Neuronal stem cell (in vitro differentiated cells): ENCODE data around the gene SVIP.

Experiments
- DNase-seq: peaks from one replicate; pipeline ENCODE4 v3.0.0-alpha.2; 2013; ENCODE audit warnings: low spot score
- H2AFZ ChIP-seq: one replicate; pipeline ENCODE4 v1.6.1; 2013; ENCODE audit warnings: mild to moderate bottlenecking, low read length, inconsistent platforms
- H2AK5ac ChIP-seq: 2 replicates; pipeline ENCODE4 v1.6.1; 2013; ENCODE audit warnings: low read depth, mild to moderate bottlenecking, inconsistent platforms, low read length, moderate library complexity, mixed read lengths
- H2BK120ac ChIP-seq: 2 replicates; pipeline ENCODE4 v1.6.1; 2013; ENCODE audit warnings: low read depth, mild to moderate bottlenecking, inconsistent platforms, low read length, moderate library complexity, mixed read lengths
- H2BK12ac ChIP-seq: one replicate; pipeline ENCODE4 v1.6.1; 2013; ENCODE audit warnings: low read length, inconsistent platforms
- H2BK15ac ChIP-seq: 2 replicates; pipeline ENCODE4 v1.6.1; 2013; ENCODE audit warnings: mild to moderate bottlenecking, low read length, inconsistent platforms, mixed read lengths
- H2BK5ac ChIP-seq: one replicate; pipeline ENCODE4 v1.6.1; 2013; ENCODE audit warnings: inconsistent platforms, mild to moderate bottlenecking, low read length, moderate library complexity
- H3K14ac ChIP-seq: one replicate; pipeline ENCODE4 v1.6.1; 2013; ENCODE audit warnings: low read length, inconsistent platforms
- H3K18ac ChIP-seq: 2 replicates; pipeline ENCODE4 v1.6.1; 2013; ENCODE audit warnings: low read length, inconsistent platforms
- H3K23ac ChIP-seq: 2 replicates; pipeline ENCODE4 v1.6.1; 2013; ENCODE audit warnings: low read depth, mild to moderate bottlenecking, mixed read lengths, low read length, inconsistent platforms; ENCODE audit not compliant: poor library complexity
- H3K27ac ChIP-seq: replicated peaks from 3 replicates; pipeline ENCODE4 v1.5.1; 2013; ENCODE audit warnings: low read length, inconsistent platforms
- H3K27me3 ChIP-seq, 3 experiments: 2 replicates each; pipeline ENCODE4 v1.6.1; 2013; ENCODE audit warnings: low read length in 3 of 3, mild to moderate bottlenecking in 2 of 3, inconsistent platforms in 1 of 3, low read depth in 1 of 3, mixed read lengths in 1 of 3, moderate library complexity in 1 of 3; ENCODE audit not compliant: control insufficient read depth in 3 of 3, insufficient read depth in 3 of 3
- H3K36me3 ChIP-seq, 2 donors: replicated peaks in 1 of 2; 2 replicates each; pipeline ENCODE4 v1.6.1; 2013; ENCODE audit warnings: low read length in 2 of 2; ENCODE audit not compliant: control insufficient read depth in 2 of 2, insufficient read depth in 2 of 2
- H3K4ac ChIP-seq: 2 replicates; pipeline ENCODE4 v1.6.1; 2013; ENCODE audit warnings: inconsistent platforms, mild to moderate bottlenecking, low read length, moderate library complexity
- H3K4me1 ChIP-seq, 2 donors: 1 replicate in 1 of 2; 2 replicates in 1 of 2; pipeline ENCODE4 v1.6.1; 2013; ENCODE audit warnings: low read length in 2 of 2, low read depth in 1 of 2; ENCODE audit not compliant: control insufficient read depth in 2 of 2, insufficient read depth in 1 of 2
- H3K4me2 ChIP-seq: one replicate; pipeline ENCODE4 v1.6.1; 2013; ENCODE audit warnings: mild to moderate bottlenecking, low read length, inconsistent platforms; ENCODE audit not compliant: insufficient read depth, poor library complexity, severe bottlenecking
- H3K4me3 ChIP-seq, 2 donors: 2 replicates each; pipeline ENCODE4 v1.5.1; 2013; ENCODE audit warnings: low read length in 2 of 2, mild to moderate bottlenecking in 2 of 2, inconsistent platforms in 1 of 2, moderate library complexity in 1 of 2
- H3K79me1 ChIP-seq: one replicate; pipeline ENCODE4 v1.6.1; 2013; ENCODE audit warnings: low read depth, mild to moderate bottlenecking, inconsistent platforms, low read length, moderate library complexity
- H3K9ac ChIP-seq: one replicate; pipeline ENCODE4 v1.6.1; 2013; ENCODE audit warnings: mild to moderate bottlenecking, low read depth, low read length, inconsistent platforms; ENCODE audit not compliant: poor library complexity
- H3K9me3 ChIP-seq, 2 donors: replicated peaks in 1 of 2; 2 replicates each; pipeline versions ENCODE3 to v1.6.1; 2013; ENCODE audit warnings: low read length in 2 of 2, mild to moderate bottlenecking in 2 of 2, inconsistent platforms in 1 of 2, low read depth in 1 of 2, mixed read lengths in 1 of 2, moderate library complexity in 1 of 2; ENCODE audit not compliant: control insufficient read depth in 2 of 2, insufficient read depth in 1 of 2
- H4K8ac ChIP-seq: one replicate; pipeline ENCODE4 v1.6.1; 2013; ENCODE audit warnings: low read depth, mild to moderate bottlenecking, inconsistent platforms, low read length, moderate library complexity
- H4K91ac ChIP-seq: one replicate; pipeline ENCODE4 v1.6.1; 2013; ENCODE audit warnings: low read length, low read depth, mild to moderate bottlenecking, inconsistent platforms; ENCODE audit not compliant: poor library complexity
- WGBS, 2 donors: extraction: QIAGEN DNeasy Blood & Tissue Kit; methylation state at CpG; one replicate each; pipeline ENCODE4 v1.1.7; 2013; ENCODE audit warnings: missing lambda C conversion rate in 2 of 2, mixed read lengths in 1 of 2; ENCODE audit not compliant: insufficient read length in 2 of 2, insufficient replicate concordance in 1 of 2; ENCODE audit errors: extremely low coverage in 2 of 2; 5-methylcytosine and 5-hydroxymethylcytosine counted together

Gene SVIP

DNA sequence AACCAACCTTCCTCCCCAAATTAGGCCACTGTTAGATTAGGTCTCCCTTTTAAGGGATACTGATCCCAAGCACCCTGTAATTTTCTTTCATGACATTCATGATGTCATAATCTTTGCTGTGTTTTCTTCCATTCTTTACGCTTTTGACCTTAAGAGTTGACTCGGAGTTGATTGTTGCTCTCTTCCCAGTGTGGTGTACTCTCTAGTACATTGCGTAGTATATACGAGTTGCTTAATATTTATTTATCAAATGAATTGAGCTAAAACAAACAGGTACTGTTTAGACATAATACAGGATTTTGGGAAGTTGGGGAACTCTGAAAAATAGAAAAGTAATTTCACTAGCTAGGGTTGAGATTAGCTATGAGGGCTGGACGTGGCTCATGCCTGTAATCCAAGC, 49.8 kb downstream of the SVIP start:
- no peak overlapping the region for H2AFZ ChIP-seq
- H4K91ac ChIP-seq, result no peak overlapping the region
- no peak overlapping the region for H3K4ac ChIP-seq
- no peak overlapping the region for H2BK5ac ChIP-seq
- H3K18ac ChIP-seq, result no peak overlapping the region
- no peak overlapping the region for H4K8ac ChIP-seq
- H3K27ac ChIP-seq, result no peak overlapping the region
- H2BK120ac ChIP-seq, result no peak overlapping the region
- H3K4me1 ChIP-seq, result peaks cover 5 to 12% of the 10 kb centered on the region in 2 donors
- no peak overlapping the region for H3K4me2 ChIP-seq
- no peak overlapping the region for H2BK15ac ChIP-seq
- no peaks in the 10 kb centered on the region for H3K27me3 ChIP-seq
- H2BK12ac ChIP-seq, result no peak overlapping the region
- H3K23ac ChIP-seq, result no peak overlapping the region
- no peak overlapping the region for H2AK5ac ChIP-seq
- no peak overlapping the region for H3K9ac ChIP-seq
- no peaks in the 10 kb centered on the region for H3K36me3 ChIP-seq
- no CpG with 5 or more reads among the region's 5 CpGs for WGBS, 2 donors
- H3K9me3 ChIP-seq, result peaks cover 0 to 9% of the 10 kb centered on the region in 2 donors
- H3K14ac ChIP-seq, result no peak overlapping the region
- H3K4me3 ChIP-seq, result no peak overlapping the region
- H3K79me1 ChIP-seq, result no peaks in the 10 kb centered on the region
- no peak for DNase-seq

DNA sequence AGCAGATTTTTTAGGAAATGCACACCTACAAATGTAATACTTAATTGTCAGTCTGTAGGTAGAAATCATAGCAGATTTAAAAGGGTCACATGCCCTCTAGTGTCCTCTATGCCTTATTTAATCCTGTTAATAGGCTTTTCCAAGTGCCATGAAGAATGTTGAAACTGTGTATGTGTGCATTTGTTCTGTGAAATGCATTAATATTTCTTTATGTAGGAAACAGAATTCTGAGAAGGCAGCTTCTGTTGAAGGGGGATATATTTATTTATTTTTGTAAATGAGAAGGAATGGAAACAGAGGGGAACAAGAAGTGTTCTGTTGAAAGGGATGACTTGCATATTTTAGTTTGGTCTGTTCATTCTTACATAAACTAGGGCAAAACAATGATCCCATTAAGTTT, 51.0 kb downstream of the SVIP start:
- no peak overlapping the region for H2BK5ac ChIP-seq
- no peak overlapping the region for H3K9ac ChIP-seq
- no peaks in the 10 kb centered on the region for H3K27me3 ChIP-seq
- no peak overlapping the region for H3K4me2 ChIP-seq
- no peak overlapping the region for H3K14ac ChIP-seq
- no peak overlapping the region for H3K23ac ChIP-seq
- no peak overlapping the region for H3K18ac ChIP-seq
- H3K4me3 ChIP-seq, result no peak overlapping the region
- H3K9me3 ChIP-seq, result peaks cover 0 to 5% of the 10 kb centered on the region in 2 donors
- no peak overlapping the region for H3K27ac ChIP-seq
- H2BK120ac ChIP-seq, result no peak overlapping the region
- no peak overlapping the region for H3K4ac ChIP-seq
- no peak overlapping the region for H2BK15ac ChIP-seq
- H3K4me1 ChIP-seq, result peaks cover 5 to 11% of the 10 kb centered on the region in 2 donors
- no peak overlapping the region for H2AFZ ChIP-seq
- DNase-seq, result no peak
- H4K8ac ChIP-seq, result no peak overlapping the region
- H3K36me3 ChIP-seq, result no peaks in the 10 kb centered on the region
- no peak overlapping the region for H4K91ac ChIP-seq
- no peak overlapping the region for H2BK12ac ChIP-seq
- H2AK5ac ChIP-seq, result no peak overlapping the region
- H3K79me1 ChIP-seq, result no peaks in the 10 kb centered on the region

DNA sequence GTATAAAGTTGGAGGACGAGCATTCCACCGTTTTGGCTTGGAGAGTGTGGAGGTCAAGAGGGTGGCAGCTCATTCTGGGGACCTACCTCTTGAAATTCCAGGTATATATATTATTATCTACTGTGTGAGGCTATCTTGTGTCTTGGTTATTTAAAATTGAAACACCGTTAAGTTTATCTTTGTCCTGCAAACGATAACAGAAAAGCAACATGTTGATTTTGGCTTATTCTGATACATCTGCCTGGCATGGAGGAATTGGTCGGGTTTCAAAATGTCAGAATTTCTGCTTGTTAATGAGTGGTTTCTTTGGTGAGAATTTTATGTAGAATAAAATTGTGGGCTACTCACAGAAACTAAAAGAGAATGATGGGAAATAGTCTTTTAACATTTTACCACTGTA, 54.4 kb downstream of the SVIP start:
- Histone ChIP-seq H2BK5ac (no peak overlapping the region), H2BK120ac (no peak overlapping the region)
- no CpG with 5 or more reads among the region's 5 CpGs for WGBS, 2 donors

DNA sequence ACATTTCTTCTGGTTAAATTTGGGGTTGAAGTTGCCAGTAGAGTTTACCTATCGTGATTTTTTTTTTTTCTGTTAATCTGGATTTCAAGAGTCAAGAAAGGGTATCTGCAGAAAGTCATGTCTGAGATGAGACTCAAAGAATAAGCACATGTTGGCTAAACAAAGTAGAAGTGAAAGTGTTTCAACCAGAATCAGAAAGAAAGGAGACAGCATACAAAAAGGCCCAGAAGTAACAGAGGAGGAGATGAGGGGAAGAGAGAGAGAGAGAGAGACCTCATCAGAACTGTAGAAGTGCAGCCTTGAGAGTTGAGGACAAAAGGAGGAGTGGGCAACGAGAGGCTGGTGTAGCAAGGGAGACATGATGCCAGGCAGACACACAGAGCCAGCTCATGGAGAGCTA, 54.9 kb downstream of the SVIP start:
- H3K36me3 ChIP-seq, result no peaks in the 10 kb centered on the region
- no peak overlapping the region for H2BK15ac ChIP-seq
- no peak overlapping the region for H2BK5ac ChIP-seq
- H2BK12ac ChIP-seq, result no peak overlapping the region
- H3K4ac ChIP-seq, result no peak overlapping the region
- H3K27ac ChIP-seq, result no peak overlapping the region
- no peak overlapping the region for H3K23ac ChIP-seq
- H4K91ac ChIP-seq, result no peak overlapping the region
- no peaks in the 10 kb centered on the region for H3K27me3 ChIP-seq
- no peak overlapping the region for H2AK5ac ChIP-seq
- no peaks in the 10 kb centered on the region for H3K79me1 ChIP-seq
- H2AFZ ChIP-seq, result no peak overlapping the region
- H3K9ac ChIP-seq, result no peak overlapping the region
- no CpG with 5 or more reads among the region's 2 CpGs for WGBS, 2 donors
- H2BK120ac ChIP-seq, result no peak overlapping the region
- no peak overlapping the region for H3K4me2 ChIP-seq
- H3K18ac ChIP-seq, result no peak overlapping the region
- no peaks in the 10 kb centered on the region for H3K9me3 ChIP-seq
- no peak overlapping the region for H3K14ac ChIP-seq
- no peak for DNase-seq
- H3K4me1 ChIP-seq, result no peaks in the 10 kb centered on the region
- no peak overlapping the region for H3K4me3 ChIP-seq
- H4K8ac ChIP-seq, result no peak overlapping the region

More for the DNA sequence above, 54.4 kb downstream of the SVIP start:
- H4K91ac ChIP-seq, result no peak overlapping the region
- no peak overlapping the region for H2BK15ac ChIP-seq
- DNase-seq, result no peak
- no peak overlapping the region for H3K4ac ChIP-seq
- H3K79me1 ChIP-seq, result no peaks in the 10 kb centered on the region
- H3K23ac ChIP-seq, result no peak overlapping the region
- no peak overlapping the region for H3K18ac ChIP-seq
- H3K27me3 ChIP-seq, result no peaks in the 10 kb centered on the region
- no peak overlapping the region for H2BK12ac ChIP-seq
- H3K4me2 ChIP-seq, result no peak overlapping the region
- no peak overlapping the region for H3K4me3 ChIP-seq
- no peaks in the 10 kb centered on the region for H3K4me1 ChIP-seq
- H3K36me3 ChIP-seq, result no peaks in the 10 kb centered on the region
- no peak overlapping the region for H2AFZ ChIP-seq
- H3K27ac ChIP-seq, result no peak overlapping the region
- no peak overlapping the region for H3K9ac ChIP-seq
- no peak overlapping the region for H2AK5ac ChIP-seq
- H3K9me3 ChIP-seq, result no peaks in the 10 kb centered on the region
- H3K14ac ChIP-seq, result no peak overlapping the region
- H4K8ac ChIP-seq, result no peak overlapping the region
